ENCODE data around the gene METAP1D.
A peak's percentile ranks its signal among the peaks of the same experiment; 100 is the strongest.

- TF ChIP-seq EZH2 (IDR thresholded peaks at IDR 0.05), result no peak
- TF ChIP-seq POLR2AphosphoS5 (IDR thresholded peaks at IDR 0.05; ENCODE audit: borderline replicate concordance, low read depth, low read length), result peak; percentile 66
- no peak for TF ChIP-seq FOXP2 (optimal IDR thresholded peaks at IDR 0.05; ENCODE audit: control extremely low read depth, extremely low read length, insufficient read depth)
Measured at GRCh38 chr2:172102391-172103359, 102.9 kb downstream of the METAP1D start, which contains the start of gene DLX2.

Data from SK-N-MC (cell line).